NCI-H2227 (cell line): ENCODE results near the gene CRLF3.
"Not testable (repeated sequence)": the region's sequence is repeated elsewhere in the genome, so short reads cannot be mapped to it uniquely, and the experiment has no call there.

Experiments
- DNase-seq: peaks from one replicate; lab custom pipeline; 2025; ENCODE audit not compliant: unreplicated experiment; lab: John Stamatoyannopoulos, UW

Gene CRLF3

GRCh38 chr17:30824356-30825145 lies at the start of gene CRLF3:
Gene CRLF3, minus strand, starts transcription at chr17:30824692. Its CDS starts 41 bp downstream, at chr17:30824651.
- peak; percentile 93 for DNase-seq

- DNase-seq: no peak
Observed at GRCh38 chr17:30869005-30869404, 44.5 kb upstream of the CRLF3 start.

GRCh38 chr17:30864636-30865035 lies 40.1 kb upstream of the CRLF3 start:
- DNase-seq: no peak

DNA sequence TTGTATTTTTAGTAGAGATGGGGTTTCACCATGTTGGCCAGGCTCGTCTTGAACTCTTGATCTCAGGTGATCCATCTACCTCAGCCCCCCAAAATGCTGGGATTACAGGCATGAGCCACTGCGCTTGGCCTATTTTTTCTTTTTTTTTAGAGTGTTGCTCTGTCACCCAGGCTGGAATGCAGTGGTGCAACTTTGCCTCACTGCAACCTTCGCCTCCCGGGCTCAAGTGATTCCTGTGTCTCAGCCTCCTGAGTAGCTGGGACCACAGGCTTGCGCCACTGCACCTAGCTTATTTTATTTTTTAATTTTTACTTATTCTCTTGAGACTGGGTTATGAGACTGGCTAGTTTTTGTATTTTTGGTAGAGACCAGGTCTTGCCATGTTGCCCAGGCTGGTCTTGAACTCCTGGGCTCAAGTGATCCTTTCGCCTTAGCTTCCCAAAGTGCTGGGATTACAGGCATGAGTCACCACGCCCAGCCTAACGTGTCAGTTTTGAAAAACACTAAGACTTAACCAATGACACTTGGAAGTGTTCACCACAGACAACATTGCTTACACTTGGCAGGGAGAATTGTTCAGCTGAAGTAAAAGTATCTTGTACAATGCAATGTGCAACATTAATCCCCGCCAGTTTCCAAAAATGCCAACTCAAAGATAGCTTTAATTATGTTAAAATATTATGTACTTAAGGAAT lies 34.2 kb upstream of the CRLF3 start:
- DNase-seq: no peak

DNA sequence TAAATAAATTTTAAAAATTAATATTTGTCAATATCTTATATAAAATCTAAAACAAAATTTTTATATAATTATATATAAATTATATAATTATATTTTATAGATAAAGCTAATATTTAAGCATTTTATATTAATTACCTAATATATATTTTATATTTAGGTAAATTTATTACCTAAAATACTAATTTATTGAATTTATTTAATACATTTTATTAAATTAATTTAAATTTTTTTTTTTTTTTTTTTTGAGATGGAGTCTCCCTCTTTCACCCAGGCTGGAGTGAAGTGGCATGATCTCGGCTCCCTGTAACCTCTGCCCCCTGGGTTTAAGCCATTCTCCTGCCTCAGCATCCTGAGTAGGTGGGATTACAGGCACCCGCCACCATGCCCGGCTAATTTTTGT lies 29.7 kb upstream of the CRLF3 start:
- no peak for DNase-seq

GRCh38 chr17:30848021-30848420 lies 23.5 kb upstream of the CRLF3 start:
- no peak for DNase-seq

DNA sequence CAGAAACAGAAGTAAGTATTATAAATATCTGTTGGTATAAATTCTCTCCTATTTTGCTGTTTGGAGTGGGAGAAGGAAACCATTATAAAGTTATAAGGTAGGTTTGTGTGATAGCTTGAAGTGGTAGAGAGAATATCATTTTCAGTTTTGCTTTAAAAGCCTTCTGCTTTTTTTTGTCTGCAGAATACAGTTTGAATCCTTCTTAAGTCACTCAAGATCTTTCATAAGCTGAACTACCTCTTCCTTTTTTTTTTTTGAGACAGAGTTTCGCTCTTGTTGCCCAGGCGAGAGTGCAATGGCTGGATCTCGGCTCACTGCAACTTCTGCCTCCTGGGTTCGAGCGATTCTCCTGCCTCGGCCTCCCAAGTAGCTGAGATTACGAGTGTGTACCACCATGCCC lies 16.3 kb upstream of the CRLF3 start:
- DNase-seq: no peak

DNA sequence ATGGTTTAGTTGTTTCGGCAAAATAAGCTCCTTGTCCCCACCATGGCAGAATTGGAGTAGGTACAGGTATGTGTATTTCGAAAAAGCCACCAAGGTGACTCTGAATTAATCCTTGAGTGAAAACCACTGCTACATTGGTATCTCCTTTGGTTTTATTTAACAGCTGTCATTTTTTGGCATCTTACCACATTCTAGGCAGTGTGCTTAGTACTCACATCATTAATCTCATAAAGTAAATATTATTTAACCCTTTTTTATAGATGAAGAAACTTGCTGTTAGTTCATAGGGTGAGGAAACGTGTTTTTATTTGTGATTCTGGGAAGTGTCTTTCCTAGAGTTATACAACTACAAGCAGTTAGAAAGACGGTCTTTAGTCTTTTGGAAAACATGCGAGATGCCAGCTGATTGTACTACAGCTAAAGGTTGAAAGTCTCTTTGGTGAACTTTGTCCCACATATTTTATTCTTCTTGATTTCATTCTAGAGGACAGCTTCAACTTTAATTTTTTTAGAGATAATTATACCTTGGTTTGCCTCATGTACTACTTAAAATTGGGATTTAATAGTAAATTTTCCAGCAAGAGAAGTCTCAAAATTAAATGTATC lies 13.8 kb upstream of the CRLF3 start:
- DNase-seq: no peak

- DNase-seq: no peak
Observed at GRCh38 chr17:30832438-30833124, 8.1 kb upstream of the CRLF3 start.

GRCh38 chr17:30831663-30832437 lies 7.4 kb upstream of the CRLF3 start, which contains the start of gene ATAD5:
Gene ATAD5, plus strand, starts transcription at chr17:30831966. Its CDS starts 382 bp downstream, at chr17:30832348.
- DNase-seq: peak; percentile 93

- no peak for DNase-seq
Observed at GRCh38 chr17:30831257-30831656, 6.8 kb upstream of the CRLF3 start.

DNA sequence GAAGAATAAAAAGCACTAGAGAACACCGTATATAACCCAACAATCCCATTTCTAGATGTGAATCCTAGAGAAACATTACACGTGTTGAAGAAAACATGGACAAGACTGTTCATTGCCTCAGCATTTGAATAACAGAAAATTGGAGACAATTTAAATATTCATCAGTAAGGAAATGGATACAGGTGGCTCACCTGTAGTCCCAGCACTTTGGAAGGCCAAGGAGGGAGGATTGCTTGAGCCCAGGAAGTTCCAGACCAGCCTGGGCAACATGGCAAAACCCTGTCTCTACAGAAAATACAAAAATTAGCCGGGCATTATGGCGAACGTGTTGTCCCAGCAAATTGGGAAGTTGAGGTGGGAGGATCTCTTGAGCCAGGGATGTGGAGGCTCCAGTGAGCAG lies 4.5 kb upstream of the CRLF3 start:
- DNase-seq: no peak

GRCh38 chr17:30827082-30827481 lies 2.6 kb upstream of the CRLF3 start:
- DNase-seq: no peak

- DNase-seq: no peak
Observed at GRCh38 chr17:30824002-30824355, 513 bp downstream of the CRLF3 start.

DNA sequence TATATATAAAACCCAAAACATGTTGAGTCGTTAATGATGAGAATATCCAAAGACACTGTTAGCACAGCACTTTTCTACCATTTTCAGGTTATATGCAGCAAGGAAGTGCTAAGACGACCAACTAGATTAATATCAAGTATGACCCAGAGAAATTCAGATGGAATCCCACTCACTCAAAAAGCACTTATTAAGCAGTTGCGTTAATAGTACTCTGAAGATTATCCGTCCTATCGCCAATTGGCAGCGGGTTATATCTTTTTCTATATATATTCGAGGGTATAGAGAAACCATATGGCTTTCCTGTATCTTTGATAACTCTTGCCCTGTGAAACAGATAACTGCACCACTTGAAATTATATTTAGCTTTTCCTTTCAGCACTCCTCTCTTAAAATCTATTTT lies 1.1 kb downstream of the CRLF3 start:
- peak; percentile 1 for DNase-seq

- not testable (repeated sequence) for DNase-seq
Observed at GRCh38 chr17:30822919-30823318, 1.6 kb downstream of the CRLF3 start.

DNA sequence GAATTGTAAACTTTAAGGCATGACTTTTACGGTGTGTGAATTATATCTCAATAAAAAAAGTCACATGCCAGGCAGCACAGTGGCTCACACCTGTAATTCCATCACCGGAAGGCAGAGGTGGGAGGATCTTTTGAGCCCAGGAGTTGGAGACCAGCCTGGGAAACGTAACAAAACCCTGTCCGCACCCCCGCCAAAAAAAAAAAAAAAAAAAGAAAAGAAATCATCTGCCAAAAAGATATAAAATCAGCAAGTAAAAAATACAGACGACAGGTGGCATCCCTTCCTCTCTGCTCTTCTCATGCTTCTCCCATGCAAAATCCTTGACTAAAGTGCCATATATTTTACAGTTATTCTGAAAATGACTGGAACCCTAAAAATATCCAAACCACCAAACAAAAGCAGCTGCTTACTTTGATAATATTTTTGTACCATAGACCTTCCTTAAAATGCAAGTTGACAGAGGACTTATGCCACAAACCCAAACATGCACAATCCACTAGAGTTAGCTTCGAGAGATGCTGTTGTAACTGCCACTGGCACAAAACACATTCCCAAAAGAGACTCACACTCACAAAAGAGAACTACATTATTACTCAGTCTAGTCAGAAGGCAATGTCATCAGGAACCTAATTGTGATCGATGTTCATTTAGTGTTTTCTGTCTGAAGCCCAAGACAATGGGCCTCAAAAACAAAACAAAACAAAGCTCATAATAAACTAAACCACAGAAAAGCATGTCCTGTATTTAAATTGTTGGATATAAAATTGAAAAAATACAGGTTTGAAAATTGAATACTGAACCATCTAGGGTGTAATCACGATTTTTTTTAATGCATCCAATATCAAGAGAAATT lies 2.4 kb downstream of the CRLF3 start:
- DNase-seq: no peak

- DNase-seq: no peak
Observed at GRCh38 chr17:30819971-30820705, 4.4 kb downstream of the CRLF3 start.

DNA sequence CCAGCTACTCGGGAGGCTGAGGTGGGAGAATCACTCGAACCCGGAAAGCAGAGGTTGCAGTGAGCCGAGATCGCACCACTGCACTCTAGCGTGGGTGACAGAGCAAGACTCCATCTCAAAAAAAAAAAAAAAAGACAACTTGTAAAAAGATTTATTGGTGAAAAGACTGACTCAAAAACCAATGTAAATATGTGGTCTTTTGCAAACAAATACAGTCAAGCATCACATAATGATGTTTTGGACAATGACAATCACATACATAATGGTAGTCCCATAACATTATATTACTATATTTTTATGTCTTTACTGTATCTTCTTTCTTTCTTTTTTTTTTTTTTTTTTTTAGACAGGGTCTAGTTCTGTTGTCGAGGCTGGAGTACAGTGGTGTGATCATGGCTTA lies 8.3 kb downstream of the CRLF3 start:
- no peak for DNase-seq
